Type B pancreatic cell (in vitro differentiated cells): ENCODE data around the gene DLST. TPM values are rescaled to one million over a fixed set of nuclear protein-coding genes. Genes with fewer than 3 reads are reported as not detected.

ENCODE experiments used
- DNase-seq: peaks from one replicate; pipeline ENCODE4 v3.0.0; 2021; ENCODE audit warnings: mixed read lengths; ENCODE audit not compliant: unreplicated experiment; ENCODE audit errors: extremely low spot score
- H3K27ac Mint-ChIP-seq: 2 replicates; pipeline ENCODE4 v1.8.0; 2021; ENCODE audit warnings: mild to moderate bottlenecking, mixed read lengths
- H3K27me3 Mint-ChIP-seq: 2 replicates; pipeline ENCODE4 v1.8.0; 2021; ENCODE audit warnings: mixed read lengths
- H3K36me3 Mint-ChIP-seq: 2 replicates; pipeline ENCODE4 v1.8.0; 2021; ENCODE audit warnings: mixed read lengths
- H3K4me1 Mint-ChIP-seq: one replicate; pipeline ENCODE4 v1.8.0; 2021; ENCODE audit warnings: mixed read lengths; ENCODE audit not compliant: unreplicated experiment
- H3K4me3 Mint-ChIP-seq: 2 replicates; pipeline ENCODE4 v1.8.0; 2021; ENCODE audit warnings: mild to moderate bottlenecking, mixed read lengths
- H3K9me3 Mint-ChIP-seq: 2 replicates; pipeline ENCODE4 v1.8.0; 2021; ENCODE audit warnings: mixed read lengths
- CTCF ChIP-seq: fragments of 200-600 bp; sonication (generic); conservative IDR thresholded peaks from 2 replicates; pipeline ENCODE4 v1.5.0; 2021; ENCODE audit warnings: antibody characterized with exemption, mild to moderate bottlenecking
- total RNA-seq: library from RNA; stranded (reverse); gene quantifications from 2 replicates; pipeline ENCODE4 v1.2.1, GENCODE V29; 2021; ENCODE audit warnings: low replicate concordance

Gene DLST
- total RNA-seq, 1 donor from 2014 or later, result 97.2 TPM

GRCh38 chr14:74888164-74889158 lies 6.7 kb downstream of the DLST start:
- Mint-ChIP-seq H3K36me3 (peaks cover 10% of the 10 kb centered on the region), H3K27ac (peak overlapping the region; percentile 29), H3K4me3 (no peak overlapping the region), H3K4me1 (peaks cover 35% of the 10 kb centered on the region), H3K27me3 (no peaks in the 10 kb centered on the region), H3K9me3 (no peaks in the 10 kb centered on the region)
- DNase-seq, result no peak
- no peak for TF ChIP-seq CTCF

- no peaks in the 10 kb centered on the region for H3K27me3 Mint-ChIP-seq
- no peaks in the 10 kb centered on the region for H3K9me3 Mint-ChIP-seq
- H3K4me1 Mint-ChIP-seq, result peaks cover 19% of the 10 kb centered on the region
- no peak overlapping the region for H3K4me3 Mint-ChIP-seq
- H3K36me3 Mint-ChIP-seq, result peaks cover 12% of the 10 kb centered on the region
- TF ChIP-seq CTCF, result no peak
- H3K27ac Mint-ChIP-seq, result no peak overlapping the region
- no peak for DNase-seq
Observed at GRCh38 chr14:74890262-74890661, 8.5 kb downstream of the DLST start.

GRCh38 chr14:74891870-74892269 lies 10.2 kb downstream of the DLST start:
- H3K36me3 Mint-ChIP-seq, result peaks cover 14% of the 10 kb centered on the region
- peaks cover 6% of the 10 kb centered on the region for H3K4me1 Mint-ChIP-seq
- no peaks in the 10 kb centered on the region for H3K27me3 Mint-ChIP-seq
- no peak for DNase-seq
- no peak for TF ChIP-seq CTCF
- H3K9me3 Mint-ChIP-seq, result no peaks in the 10 kb centered on the region
- H3K4me3 Mint-ChIP-seq, result no peak overlapping the region
- no peak overlapping the region for H3K27ac Mint-ChIP-seq

- Mint-ChIP-seq H3K4me1 (peaks cover 6% of the 10 kb centered on the region), H3K9me3 (no peaks in the 10 kb centered on the region), H3K36me3 (peaks cover 18% of the 10 kb centered on the region), H3K27me3 (no peaks in the 10 kb centered on the region), H3K4me3 (no peak overlapping the region), H3K27ac (no peak overlapping the region)
- no peak for DNase-seq
- no peak for TF ChIP-seq CTCF
Observed at GRCh38 chr14:74892745-74893144, 11.0 kb downstream of the DLST start.

- Mint-ChIP-seq H3K4me1 (no peaks in the 10 kb centered on the region), H3K27ac (no peak overlapping the region), H3K27me3 (no peaks in the 10 kb centered on the region), H3K36me3 (peaks cover 20% of the 10 kb centered on the region), H3K9me3 (no peaks in the 10 kb centered on the region), H3K4me3 (no peak overlapping the region)
- TF ChIP-seq CTCF, result no peak
- DNase-seq, result no peak
Observed at GRCh38 chr14:74893614-74894091, 11.9 kb downstream of the DLST start.
